Gastroesophageal sphincter (tissue), 3 donors: ENCODE measurements around the gene CSF2.

Source experiments
- EP300 ChIP-seq: sonication (generic); formaldehyde crosslinking; IDR thresholded peaks from one replicate; pipeline ENCODE4 v1.6.1; 2017; ENCODE audit warnings: antibody characterized with exemption, mild to moderate bottlenecking
- POLR2A ChIP-seq, 2 donors: fragments of 450-650 bp; IDR thresholded peaks; one replicate each; pipeline ENCODE4 v1.6.1; 2017; ENCODE audit warnings: antibody characterized with exemption in 2 of 2, mild to moderate bottlenecking in 2 of 2, moderate library complexity in 1 of 2
- TF ChIP-seq, protein P1 (sequence below), 4 experiments: fragments of 200-600 bp in 2 of 4; fragments of 450-650 bp in 2 of 4; sonication (generic) in 1 of 4; IDR thresholded peaks; one replicate each; pipeline ENCODE4 v1.5.1; 2017 to 2019; ENCODE audit warnings: antibody characterized with exemption in 4 of 4, mild to moderate bottlenecking in 2 of 4, moderate library complexity in 2 of 4

DNA sequence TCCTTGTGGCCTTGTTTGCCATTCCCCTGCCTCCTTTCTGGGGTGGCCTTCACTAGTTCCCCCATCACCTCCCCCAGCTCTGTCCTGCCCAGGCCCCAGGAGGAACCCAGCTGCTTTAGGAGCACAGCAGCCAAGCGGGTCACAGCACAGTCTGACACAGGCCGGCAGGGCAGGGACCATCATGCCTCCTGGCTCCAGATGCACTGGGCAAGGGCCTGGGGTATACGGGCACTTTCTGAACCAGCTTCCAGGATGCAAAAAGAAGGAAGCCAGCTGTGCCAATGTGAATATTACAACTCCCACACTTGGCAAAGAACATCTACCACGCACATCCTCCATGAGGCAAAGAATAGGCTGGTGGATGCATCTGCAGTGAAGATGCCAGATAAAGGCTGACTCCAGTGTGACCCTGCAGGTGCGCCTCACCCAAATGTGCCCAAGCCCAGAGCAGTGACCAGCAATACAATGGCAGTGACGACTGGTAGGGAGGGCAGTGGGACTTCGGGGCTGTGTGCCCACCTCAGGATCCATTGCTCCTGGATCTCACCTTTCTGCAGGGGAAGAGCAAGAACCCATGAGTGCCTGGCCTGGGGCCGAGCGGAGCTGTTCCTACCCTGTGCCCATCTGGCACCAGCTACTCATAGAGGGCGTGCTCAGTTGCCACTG lies 19.4 kb upstream of the CSF2 start:
- TF ChIP-seq, protein P1, sequence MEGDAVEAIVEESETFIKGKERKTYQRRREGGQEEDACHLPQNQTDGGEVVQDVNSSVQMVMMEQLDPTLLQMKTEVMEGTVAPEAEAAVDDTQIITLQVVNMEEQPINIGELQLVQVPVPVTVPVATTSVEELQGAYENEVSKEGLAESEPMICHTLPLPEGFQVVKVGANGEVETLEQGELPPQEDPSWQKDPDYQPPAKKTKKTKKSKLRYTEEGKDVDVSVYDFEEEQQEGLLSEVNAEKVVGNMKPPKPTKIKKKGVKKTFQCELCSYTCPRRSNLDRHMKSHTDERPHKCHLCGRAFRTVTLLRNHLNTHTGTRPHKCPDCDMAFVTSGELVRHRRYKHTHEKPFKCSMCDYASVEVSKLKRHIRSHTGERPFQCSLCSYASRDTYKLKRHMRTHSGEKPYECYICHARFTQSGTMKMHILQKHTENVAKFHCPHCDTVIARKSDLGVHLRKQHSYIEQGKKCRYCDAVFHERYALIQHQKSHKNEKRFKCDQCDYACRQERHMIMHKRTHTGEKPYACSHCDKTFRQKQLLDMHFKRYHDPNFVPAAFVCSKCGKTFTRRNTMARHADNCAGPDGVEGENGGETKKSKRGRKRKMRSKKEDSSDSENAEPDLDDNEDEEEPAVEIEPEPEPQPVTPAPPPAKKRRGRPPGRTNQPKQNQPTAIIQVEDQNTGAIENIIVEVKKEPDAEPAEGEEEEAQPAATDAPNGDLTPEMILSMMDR (IDR thresholded peaks at IDR 0.05): no peak
- TF ChIP-seq EP300: no peak
- no peak for TF ChIP-seq POLR2A (IDR thresholded peaks at IDR 0.05)
